ENCODE results near the gene KRT9. TPM values are rescaled to one million over a fixed set of nuclear protein-coding genes. Genes with fewer than 3 reads are reported as not detected.

The KRT9 gene
- polyA plus RNA-seq, 1 donor: not detected

DNA sequence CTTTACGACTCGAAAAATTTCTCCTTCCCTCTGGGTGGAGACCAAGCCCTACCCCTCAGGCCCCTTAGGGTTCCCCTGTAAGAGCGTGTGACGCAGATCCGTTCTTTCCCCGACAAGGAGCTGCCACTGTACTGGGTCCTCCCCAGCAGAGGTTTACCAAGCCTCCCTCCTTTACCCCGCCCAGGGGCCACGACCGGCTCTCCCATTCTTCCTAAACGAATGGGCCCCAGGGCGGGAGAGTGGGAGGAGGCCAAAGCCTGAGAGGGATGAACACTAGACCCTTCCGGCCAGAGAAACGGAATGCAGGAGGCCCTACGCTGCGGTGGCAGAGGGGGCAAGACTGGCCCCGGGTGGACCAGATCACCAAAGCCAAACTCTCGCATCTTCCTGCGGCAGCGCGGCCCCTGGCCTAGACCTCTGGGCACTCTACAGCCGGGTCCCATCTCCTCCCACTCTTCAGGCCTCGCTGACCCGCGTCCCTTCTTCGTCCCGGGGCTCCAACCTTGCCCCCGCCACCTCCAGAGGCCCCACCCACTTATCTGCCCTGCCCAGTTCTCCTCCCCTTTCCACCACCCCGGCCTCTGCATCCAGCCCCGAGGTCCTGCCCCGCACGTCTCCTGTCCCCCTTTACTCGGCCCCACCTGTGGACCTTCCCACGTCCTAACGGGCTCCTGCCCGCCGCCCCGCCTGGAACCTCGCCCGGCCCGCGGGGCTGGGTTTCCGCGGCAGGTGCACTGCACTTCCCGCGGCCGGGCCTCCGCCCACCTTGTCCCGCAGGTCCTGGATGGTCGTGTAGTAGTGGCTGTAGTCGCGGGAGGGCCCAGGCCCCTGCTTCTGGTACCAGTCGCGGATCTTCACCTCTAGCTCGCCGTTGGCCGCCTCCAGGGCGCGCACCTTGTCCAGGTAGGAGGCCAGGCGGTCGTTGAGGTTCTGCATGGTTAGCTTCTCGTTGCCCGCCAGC is 44.5 kb downstream of the KRT9 start:
- no peak for DNase-seq

DNA sequence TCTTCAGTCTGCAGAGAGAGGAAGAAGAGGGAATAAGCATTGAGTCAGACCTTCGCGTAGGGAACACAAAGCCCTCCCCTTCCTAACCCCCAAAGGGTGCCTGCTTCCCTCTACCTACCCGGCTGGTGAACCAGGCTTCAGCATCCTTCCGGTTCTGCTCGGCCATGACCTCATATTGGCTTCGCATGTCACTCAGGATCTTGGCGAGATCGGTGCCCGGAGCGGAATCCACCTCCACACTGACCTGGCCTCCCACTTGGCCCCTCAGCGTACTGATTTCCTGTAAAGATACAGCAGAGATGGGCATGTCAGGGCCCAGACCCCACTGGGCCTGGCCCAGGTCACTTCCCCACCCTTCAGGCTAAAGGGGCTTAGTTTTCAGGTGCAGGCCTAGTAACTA is 47.6 kb downstream of the KRT9 start:
- DNase-seq: no peak

DNA sequence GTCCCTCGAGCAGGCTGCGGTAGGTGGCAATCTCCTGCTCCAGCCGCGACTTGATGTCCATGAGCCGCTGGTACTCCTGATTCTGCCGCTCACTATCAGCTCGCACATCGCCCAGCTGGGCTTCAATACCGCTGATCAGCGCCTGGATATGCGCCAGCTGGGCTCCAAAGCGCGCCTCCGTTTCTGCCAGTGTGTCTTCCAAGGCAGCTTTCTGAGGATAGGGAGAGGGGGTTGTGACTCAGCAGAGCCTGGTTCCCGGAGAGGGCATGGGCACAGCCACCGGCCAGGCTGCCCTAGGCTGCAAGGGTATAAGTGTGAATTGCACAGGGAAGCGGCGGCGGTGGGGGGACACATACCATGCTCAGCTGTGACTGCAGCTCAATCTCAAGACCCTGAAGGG is 48.1 kb downstream of the KRT9 start:
- DNase-seq: no peak

DNA sequence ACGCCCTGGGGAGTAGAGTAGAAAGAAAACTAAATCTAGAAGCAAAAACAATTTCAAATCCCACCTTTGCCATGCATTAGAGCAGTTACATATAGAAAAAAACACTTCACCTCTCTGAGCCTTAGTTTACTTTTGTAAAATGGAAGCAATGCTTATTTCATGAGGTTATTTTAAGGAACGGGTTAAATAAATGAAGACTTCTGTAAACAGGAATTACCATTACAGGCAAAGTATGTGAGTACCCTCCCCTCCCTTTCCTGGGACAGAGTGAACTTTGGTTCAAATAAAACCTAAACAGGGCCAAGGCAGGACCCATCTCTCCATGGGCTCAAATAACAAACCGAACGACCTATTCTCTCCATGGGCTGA is 48.6 kb downstream of the KRT9 start:
- DNase-seq: no peak

DNA sequence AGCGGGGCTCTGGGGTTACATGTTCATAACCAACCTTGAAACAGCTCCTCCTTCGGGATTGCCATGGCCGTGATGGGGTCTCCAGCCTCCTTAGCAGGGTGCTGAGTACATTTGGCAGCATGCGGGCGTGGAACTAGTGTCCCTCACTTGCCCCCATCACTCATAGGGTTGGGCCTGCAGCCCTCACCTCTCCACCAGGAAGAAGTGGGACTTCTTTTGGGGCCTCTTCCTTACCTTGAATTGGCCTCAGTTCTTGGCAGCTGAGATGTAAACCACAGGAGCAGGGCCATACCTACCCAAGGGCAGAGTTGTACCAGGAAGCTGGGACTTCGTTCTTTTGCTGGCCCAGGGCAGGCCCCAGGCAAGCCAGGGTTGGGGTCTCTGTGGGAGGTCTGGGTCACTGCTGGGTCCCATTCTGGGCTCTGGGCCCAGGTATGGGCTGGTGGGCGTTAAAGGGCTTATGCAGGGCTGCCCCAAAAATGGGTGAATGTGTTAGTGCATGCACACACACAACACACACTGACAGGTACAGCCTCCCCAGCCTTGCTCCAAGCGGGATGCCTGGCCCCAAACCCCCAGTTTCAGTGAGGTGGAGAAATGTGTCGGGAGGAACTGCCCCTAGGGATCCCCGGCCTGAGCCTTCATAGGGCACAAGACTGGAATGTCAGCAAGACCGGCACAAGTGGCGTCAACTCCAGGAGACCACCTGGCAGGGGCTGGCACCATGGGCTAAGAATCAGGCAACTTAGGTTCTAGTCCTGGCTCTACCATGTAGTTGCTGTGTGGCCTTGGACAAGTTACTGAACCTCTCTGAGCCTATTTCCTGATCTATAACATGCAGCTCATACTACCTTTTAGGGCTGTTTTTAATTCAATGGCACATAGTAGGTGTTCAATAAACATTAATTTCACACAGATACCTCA is 49.3 kb downstream of the KRT9 start:
- DNase-seq: no peak

DNA sequence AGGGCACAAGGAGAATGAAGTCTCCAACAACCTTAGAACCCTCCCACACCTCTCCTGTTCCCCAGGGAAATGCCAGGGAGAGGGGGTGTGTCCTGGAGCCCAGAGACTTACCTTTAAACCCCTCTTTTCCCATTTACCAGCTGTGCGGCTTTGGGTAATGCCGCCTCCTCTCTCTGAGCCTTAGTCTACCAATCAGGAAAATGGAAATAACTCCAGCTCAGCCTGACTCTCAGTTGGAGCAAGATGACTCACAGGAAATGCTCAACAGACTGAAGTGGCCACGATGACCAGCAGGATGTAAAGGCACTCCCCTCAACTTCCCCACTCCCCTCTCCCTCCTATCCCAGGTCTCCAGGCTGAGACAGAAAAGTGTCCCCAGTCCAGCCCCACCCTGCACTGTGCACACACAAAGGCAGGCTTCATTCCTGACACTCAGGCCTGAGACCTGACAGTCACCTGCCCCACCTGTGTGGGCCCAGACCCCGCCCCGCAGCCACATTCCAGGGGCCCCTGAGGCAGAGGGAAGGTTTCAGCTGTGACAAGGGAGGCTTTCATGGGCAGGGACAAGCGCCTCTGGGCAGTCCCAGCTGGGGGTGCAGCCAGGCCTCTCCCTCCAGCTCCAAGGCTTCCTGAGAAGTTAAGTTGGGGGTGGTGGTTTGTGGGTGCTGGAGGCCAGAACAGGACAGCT is 50.1 kb downstream of the KRT9 start:
- DNase-seq: no peak

DNA sequence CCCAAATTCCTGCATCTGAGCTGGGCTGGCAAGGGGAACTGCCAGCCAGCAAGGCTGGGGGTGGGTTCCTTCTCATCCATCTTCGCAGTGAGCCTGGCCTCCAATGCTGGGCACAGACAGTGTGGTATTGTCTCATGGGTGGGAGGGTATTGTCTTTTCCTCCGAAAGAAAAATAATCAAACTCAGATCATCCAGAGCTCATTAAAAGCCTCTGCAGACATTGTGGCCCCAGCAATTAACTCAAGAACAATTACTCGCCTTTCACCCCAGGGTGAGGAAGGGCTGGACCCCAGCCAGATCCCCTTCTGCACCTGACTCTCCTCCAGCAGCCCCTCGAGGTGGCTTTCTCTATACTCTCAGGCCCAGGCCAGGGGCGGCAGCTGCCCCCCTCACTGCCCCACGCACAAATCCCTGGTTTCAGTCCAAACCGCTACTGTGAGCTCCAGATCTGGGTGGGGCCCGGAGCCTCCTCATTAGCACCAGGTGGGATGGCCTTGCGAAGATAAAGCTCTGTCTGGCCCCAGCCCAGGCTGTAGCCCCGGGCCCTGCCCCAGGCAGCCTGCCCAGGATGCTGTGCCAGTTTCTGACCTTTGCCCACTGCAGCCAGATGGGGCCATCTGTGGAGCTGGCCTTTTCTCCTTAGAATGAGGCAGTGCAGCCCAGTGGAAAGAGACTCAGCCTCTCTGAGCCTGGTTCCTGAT is 50.9 kb downstream of the KRT9 start:
- no peak for DNase-seq

DNA sequence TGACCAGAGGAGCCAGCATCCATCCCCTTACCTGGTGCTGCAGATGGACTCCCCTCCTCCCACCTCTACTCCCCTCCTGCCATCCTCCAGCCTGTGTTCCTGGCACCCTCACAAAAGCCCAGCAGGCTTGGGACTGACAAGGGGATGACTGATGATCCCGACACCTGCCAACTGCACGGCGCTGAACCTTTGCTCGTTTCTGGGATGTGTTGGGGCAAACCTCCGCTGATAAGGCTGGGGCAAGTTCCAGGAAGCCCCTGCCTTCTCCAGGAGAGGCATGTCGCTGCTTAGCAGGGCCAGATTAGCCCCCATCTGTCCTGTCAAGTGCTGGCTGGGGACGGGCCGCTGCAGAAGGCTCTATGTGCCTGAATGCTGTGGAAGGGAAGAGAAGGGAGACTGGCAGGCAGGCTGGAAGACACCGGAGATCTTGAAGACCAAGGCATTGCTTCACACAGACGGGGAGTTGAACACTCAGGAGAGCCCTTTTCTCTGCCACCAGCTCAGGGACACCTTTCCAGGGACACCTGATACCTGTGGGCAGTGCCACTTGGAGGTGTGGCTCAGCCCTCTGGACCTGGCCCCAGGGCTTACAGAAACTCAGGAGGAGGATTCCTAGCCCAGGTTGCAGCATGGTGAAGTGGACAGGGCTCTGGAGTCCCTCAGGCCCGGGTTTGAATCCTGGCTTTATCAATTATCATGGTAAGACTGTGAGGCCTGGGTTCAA is 52.2 kb downstream of the KRT9 start:
- no peak for DNase-seq

DNA sequence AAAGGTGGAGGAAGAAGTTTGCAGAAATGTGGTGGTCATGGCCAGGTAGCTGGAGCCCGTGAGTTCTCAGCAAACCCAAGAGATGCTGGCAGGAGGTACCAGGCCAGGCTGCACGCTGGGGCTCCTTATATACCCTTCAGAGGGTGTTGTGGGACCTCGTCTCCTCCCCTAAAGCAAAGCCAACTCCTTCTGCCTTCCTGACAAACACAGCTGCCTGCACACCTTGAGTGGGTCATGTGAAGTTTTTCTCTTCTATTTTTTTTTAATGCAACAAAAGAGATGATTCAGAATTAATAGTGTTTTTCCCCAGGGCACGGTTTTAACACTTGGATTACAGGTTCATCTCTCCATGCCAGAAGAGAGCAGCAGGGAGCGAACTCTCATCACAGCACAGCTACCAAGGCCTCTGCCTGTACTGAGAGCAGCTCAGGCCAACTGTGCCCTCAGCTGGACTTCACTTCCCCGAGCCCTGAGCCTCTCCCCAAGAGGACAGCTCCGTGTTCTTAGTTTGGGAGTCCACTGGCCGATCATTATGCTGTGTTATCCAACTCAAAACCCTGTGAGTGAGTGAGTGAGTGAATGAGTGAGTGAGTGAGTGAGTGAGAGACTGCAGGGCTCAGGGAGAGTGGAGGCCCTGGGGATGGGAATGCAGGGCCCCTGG is 52.9 kb downstream of the KRT9 start, which contains the start of gene KRT15:
Gene KRT15, minus strand, starts transcription at position 102 of the 661 bp plus-strand sequence. Its CDS starts 63 bp downstream, at position 39.
- DNase-seq: no peak

DNA sequence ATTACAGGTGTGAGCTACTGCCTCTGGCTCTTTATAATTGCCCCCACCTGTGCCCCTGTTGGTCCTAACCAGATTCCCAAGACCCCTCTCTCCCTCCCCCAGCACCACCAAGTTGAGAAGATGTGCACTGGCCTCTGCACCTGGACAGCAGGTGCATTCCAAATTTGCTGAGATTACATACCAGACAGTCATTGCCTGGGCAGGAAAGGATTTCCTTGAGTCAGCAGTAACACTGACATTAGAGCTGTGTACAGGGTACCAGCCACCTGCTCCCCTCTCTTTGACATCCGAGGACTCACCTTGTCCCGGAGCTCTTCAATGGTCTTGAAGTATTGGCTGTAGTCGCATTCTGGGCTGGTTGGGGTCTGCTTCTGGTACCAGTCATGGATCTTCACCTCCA is 53.8 kb downstream of the KRT9 start:
- DNase-seq: no peak

DNA sequence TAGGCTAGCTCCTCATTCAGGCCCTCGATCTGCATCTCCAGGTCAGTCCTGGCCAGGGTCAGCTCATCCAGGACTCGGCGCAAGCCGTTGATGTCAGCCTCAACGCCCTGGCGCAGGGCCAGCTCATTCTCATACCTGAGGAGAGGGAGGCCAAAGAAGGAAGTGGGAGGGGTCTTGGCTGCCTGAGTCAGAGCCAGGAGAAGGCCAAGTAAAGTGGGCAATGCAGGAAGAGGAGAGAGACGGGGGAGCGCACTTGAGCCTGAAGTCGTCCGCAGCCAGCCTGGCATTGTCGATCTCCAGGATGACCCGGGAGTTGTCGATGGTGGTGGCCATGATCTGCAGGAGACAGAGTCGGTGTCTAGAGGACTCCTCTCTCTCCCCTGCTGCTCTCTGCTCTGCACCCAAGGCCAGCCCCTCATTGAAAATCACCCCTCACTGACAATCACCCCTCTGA is 55.0 kb downstream of the KRT9 start:
- no peak for DNase-seq

DNA sequence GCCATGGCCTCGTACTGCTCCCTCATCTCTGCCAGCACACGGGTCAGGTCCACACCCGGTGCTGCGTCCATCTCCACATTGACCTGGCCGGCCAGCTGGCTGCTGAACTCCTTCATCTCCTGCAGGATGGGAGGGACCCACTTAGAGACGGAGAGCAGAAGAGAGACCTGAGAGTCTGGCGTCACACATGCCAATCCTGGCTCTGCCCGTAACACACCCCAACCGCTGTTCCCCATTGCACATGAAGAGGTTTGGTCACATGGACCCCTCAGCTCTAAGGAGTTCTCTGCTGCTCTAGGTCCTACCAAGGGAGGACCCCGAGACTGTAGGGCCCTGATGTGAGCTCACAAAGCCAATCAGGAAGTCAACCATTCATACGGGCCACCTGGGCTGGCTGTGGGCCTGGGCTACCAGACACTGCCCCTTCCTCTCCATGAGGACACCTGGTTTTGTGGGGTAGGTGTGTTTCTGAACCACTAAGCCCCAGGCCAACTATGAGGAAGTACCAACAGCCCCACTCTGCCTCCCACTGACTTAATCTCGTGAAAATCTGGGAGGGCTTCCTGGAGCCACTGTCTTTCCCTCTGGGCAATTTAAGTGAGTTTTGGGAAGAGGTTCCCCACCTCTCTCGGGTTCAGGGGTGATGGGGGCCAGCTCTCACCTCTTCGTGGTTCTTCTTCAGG is 55.6 kb downstream of the KRT9 start:
- DNase-seq: no peak

Other genes with a start within 250 kb of the KRT9 start
- not detected for gene KRT33A, start 221.2 kb downstream of the KRT9 start, polyA plus RNA-seq (ENCODE audit: insufficient read length)
- not detected for gene KRT33B, start 202.2 kb downstream of the KRT9 start, polyA plus RNA-seq (ENCODE audit: insufficient read length)
- not detected for gene KRT34, start 189.8 kb downstream of the KRT9 start, polyA plus RNA-seq (ENCODE audit: insufficient read length)
- not detected for gene KRT31, start 174.5 kb downstream of the KRT9 start, polyA plus RNA-seq (ENCODE audit: insufficient read length)
- not detected for gene KRT37, start 147.5 kb downstream of the KRT9 start, polyA plus RNA-seq (ENCODE audit: insufficient read length)
- gene KRT38, start 131.1 kb downstream of the KRT9 start, polyA plus RNA-seq (ENCODE audit: insufficient read length): not detected
- gene KRT32, start 104.7 kb downstream of the KRT9 start, polyA plus RNA-seq (ENCODE audit: insufficient read length): not detected
- gene KRT35, start 90.9 kb downstream of the KRT9 start, polyA plus RNA-seq (ENCODE audit: insufficient read length): not detected
- not detected for gene KRT36, start 82.1 kb downstream of the KRT9 start, polyA plus RNA-seq (ENCODE audit: insufficient read length)
- 0.25 TPM for gene KRT13, start 66.4 kb downstream of the KRT9 start, polyA plus RNA-seq (ENCODE audit: insufficient read length)
- 1.8 TPM for gene KRT15, start 53.2 kb downstream of the KRT9 start, polyA plus RNA-seq (ENCODE audit: insufficient read length)
- 142 TPM for gene KRT19, start 43.8 kb downstream of the KRT9 start, polyA plus RNA-seq (ENCODE audit: insufficient read length)
- not detected for gene KRT14, start 14.8 kb upstream of the KRT9 start, polyA plus RNA-seq (ENCODE audit: insufficient read length)
- gene KRT16, start 40.7 kb upstream of the KRT9 start, polyA plus RNA-seq (ENCODE audit: insufficient read length): not detected
- gene KRT17, start 52.5 kb upstream of the KRT9 start, polyA plus RNA-seq (ENCODE audit: insufficient read length): 1.1 TPM
- 702 TPM for gene EIF1, start 116.8 kb upstream of the KRT9 start, polyA plus RNA-seq (ENCODE audit: insufficient read length)
- gene GAST, start 140.3 kb upstream of the KRT9 start, polyA plus RNA-seq (ENCODE audit: insufficient read length): not detected
- 1.3 TPM for gene HAP1, start 162.6 kb upstream of the KRT9 start, polyA plus RNA-seq (ENCODE audit: insufficient read length)
- 163 TPM for gene JUP, start 214.7 kb upstream of the KRT9 start, polyA plus RNA-seq (ENCODE audit: insufficient read length)
- 37.8 TPM for gene P3H4, start 239.9 kb upstream of the KRT9 start, polyA plus RNA-seq (ENCODE audit: insufficient read length)
- 148 TPM for gene FKBP10, start 240.9 kb upstream of the KRT9 start, polyA plus RNA-seq (ENCODE audit: insufficient read length)